VCaP (cell line): ENCODE results near the gene FAM110C.

ENCODE experiments used
- H3K27ac ChIP-seq: fragments of 450-650 bp; 2 replicates; pipeline ENCODE4 v1.5.1; 2017
- CTCF ChIP-seq: fragments of 450-650 bp; conservative IDR thresholded peaks from 2 replicates; pipeline ENCODE4 v1.5.1; 2017; ENCODE audit warnings: mild to moderate bottlenecking, moderate library complexity

Gene FAM110C

GRCh38 chr2:11248-11941 is 34.9 kb downstream of the FAM110C start:
- peak overlapping the region; percentile 74 for H3K27ac ChIP-seq
- TF ChIP-seq CTCF = peak; percentile 99

- TF ChIP-seq CTCF = no peak
- peak overlapping the region; percentile 56 for H3K27ac ChIP-seq
Measured at GRCh38 chr2:10222-10875, 36.0 kb downstream of the FAM110C start.
